Stomach (tissue), 4 donors: ENCODE results near the gene SLIT1.

ENCODE experiments used
- CTCF ChIP-seq, 7 experiments: fragments of 450-650 bp in 4 of 7; fragments of 200-600 bp in 3 of 7; sonication (generic) in 3 of 7; IDR thresholded peaks; one replicate each; pipeline ENCODE4 v1.5.1; 2016 to 2019; ENCODE audit warnings: antibody characterized with exemption in 7 of 7, control low read depth in 2 of 7, mild to moderate bottlenecking in 1 of 7
- EP300 ChIP-seq: sonication (generic); formaldehyde crosslinking; IDR thresholded peaks from one replicate; pipeline ENCODE4 v1.6.1; 2017; ENCODE audit warnings: antibody characterized with exemption
- POLR2A ChIP-seq, 4 donors: fragments of 450-650 bp; IDR thresholded peaks; one replicate each; pipeline ENCODE4 v1.6.1; 2016; ENCODE audit warnings: antibody characterized with exemption in 4 of 4, control low read depth in 2 of 4, mild to moderate bottlenecking in 1 of 4, moderate library complexity in 1 of 4
- POLR2AphosphoS5 ChIP-seq, 3 donors: sonication (generic); formaldehyde crosslinking; IDR thresholded peaks; one replicate each; pipeline ENCODE4 v1.6.1; 2016; ENCODE audit warnings: antibody characterized with exemption in 3 of 3

GRCh38 chr10:97168645-97169044 lies 17.1 kb downstream of the SLIT1 start:
- TF ChIP-seq CTCF (IDR thresholded peaks at IDR 0.05) (no peak), EP300 (no peak), POLR2AphosphoS5 (IDR thresholded peaks at IDR 0.05) (no peak), POLR2A (IDR thresholded peaks at IDR 0.05) (no peak)
